Ascending aorta (tissue), 2 donors: ENCODE results near the gene SULT2B1. TPM values are rescaled to one million over a fixed set of nuclear protein-coding genes. Genes with fewer than 3 reads are reported as not detected.

Source experiments
- DNase-seq, 2 donors: peaks; one replicate each; pipeline ENCODE4 v3.0.0-alpha.2; 2019; ENCODE audit warnings: low spot score in 2 of 2
- H3K27ac ChIP-seq, 2 donors: fragments of 200-600 bp; sonication (generic); one replicate each; pipeline ENCODE4 v1.5.1; 2016 to 2017; ENCODE audit warnings: mild to moderate bottlenecking in 1 of 2
- H3K27me3 ChIP-seq: fragments of 200-600 bp; sonication (generic); one replicate; pipeline ENCODE4 v1.5.1; 2017
- H3K36me3 ChIP-seq, 2 donors: fragments of 200-600 bp; sonication (generic); one replicate each; pipeline ENCODE4 v1.5.1; 2016
- H3K4me1 ChIP-seq, 2 donors: fragments of 200-600 bp; sonication (generic); one replicate each; pipeline ENCODE4 v1.5.1; 2016 to 2017; ENCODE audit warnings: mild to moderate bottlenecking in 1 of 2
- H3K4me3 ChIP-seq, 2 donors: fragments of 200-600 bp; sonication (generic); one replicate each; pipeline ENCODE4 v1.5.1; 2016 to 2017; ENCODE audit warnings: mild to moderate bottlenecking in 1 of 2
- H3K9me3 ChIP-seq, 2 donors: fragments of 200-600 bp; sonication (generic); one replicate each; pipeline ENCODE4 v1.5.1; 2016
- CTCF ChIP-seq, 3 experiments: fragments of 200-600 bp in 2 of 3; fragments of 450-650 bp in 1 of 3; sonication (generic) in 2 of 3; IDR thresholded peaks; one replicate each; pipeline ENCODE4 v1.5.1; 2016 to 2019; ENCODE audit warnings: antibody characterized with exemption in 3 of 3, mild to moderate bottlenecking in 1 of 3, moderate library complexity in 1 of 3
- intact Hi-C: fragments of 100-400 bp; cut with DNase I; formaldehyde crosslinking; loops from one replicate; pipeline ENCODE4 v1.15.1; 2023
- total RNA-seq: library from RNA; depleted of rRNA; stranded (reverse); fragments of >200 nt; gene quantifications from one replicate; pipeline ENCODE4 v1.1.0, GENCODE V29; 2016

The SULT2B1 gene
- total RNA-seq, 1 donor from 2014 or later = not detected

- Histone ChIP-seq H3K4me1 (no peaks in the 10 kb centered on the region), H3K4me3 (no peak overlapping the region), H3K27me3 (no peaks in the 10 kb centered on the region), H3K9me3 (no peaks in the 10 kb centered on the region), H3K36me3 (no peaks in the 10 kb centered on the region), H3K27ac (no peak overlapping the region)
- no peak for DNase-seq
- TF ChIP-seq CTCF (IDR thresholded peaks at IDR 0.05) = no peak
- intact Hi-C loops = no loop called here
Measured at GRCh38 chr19:48603001-48603400, 51.0 kb downstream of the SULT2B1 start.

GRCh38 chr19:48603449-48603848, 51.5 kb downstream of the SULT2B1 start:
- Histone ChIP-seq H3K36me3 (no peaks in the 10 kb centered on the region), H3K4me3 (no peak overlapping the region), H3K4me1 (no peaks in the 10 kb centered on the region), H3K9me3 (no peaks in the 10 kb centered on the region), H3K27ac (no peak overlapping the region), H3K27me3 (no peaks in the 10 kb centered on the region)
- intact Hi-C loops = no loop called here
- no peak for DNase-seq
- TF ChIP-seq CTCF (IDR thresholded peaks at IDR 0.05) = no peak

GRCh38 chr19:48603850-48604249, 51.9 kb downstream of the SULT2B1 start:
- Histone ChIP-seq H3K36me3 (no peaks in the 10 kb centered on the region), H3K4me3 (no peak overlapping the region), H3K9me3 (no peaks in the 10 kb centered on the region), H3K27ac (no peak overlapping the region), H3K27me3 (no peaks in the 10 kb centered on the region), H3K4me1 (no peaks in the 10 kb centered on the region)
- TF ChIP-seq CTCF (IDR thresholded peaks at IDR 0.05) = no peak
- DNase-seq = no peak
- intact Hi-C loops = no loop called here

GRCh38 chr19:48606463-48607358, 54.7 kb downstream of the SULT2B1 start, which contains the start of gene SPACA4:
Gene SPACA4, plus strand, starts transcription at chr19:48606742. Its CDS starts 237 bp downstream, at chr19:48606979.
- Histone ChIP-seq H3K27ac (no peak within 1 kb of the TSS), H3K9me3 (no peaks in the 10 kb centered on the region), H3K27me3 (no peaks in the 10 kb centered on the region), H3K4me3 (no peak within 1 kb of the TSS), H3K4me1 (no peaks in the 10 kb centered on the region), H3K36me3 (no peaks in the 10 kb centered on the region)
- DNase-seq = no peak
- no peak for TF ChIP-seq CTCF (IDR thresholded peaks at IDR 0.05)
- intact Hi-C loops = no loop called here

GRCh38 chr19:48607359-48607755, 55.4 kb downstream of the SULT2B1 start:
- DNase-seq = no peak
- Histone ChIP-seq H3K4me3 (no peak overlapping the region), H3K36me3 (no peaks in the 10 kb centered on the region), H3K9me3 (no peaks in the 10 kb centered on the region), H3K27ac (no peak overlapping the region), H3K4me1 (no peaks in the 10 kb centered on the region), H3K27me3 (no peaks in the 10 kb centered on the region)
- intact Hi-C loops = no loop called here
- TF ChIP-seq CTCF (IDR thresholded peaks at IDR 0.05) = no peak
